AG10803 (cell line): Measurements from ENCODE around the gene SLC41A2.
"Not testable (repeated sequence)": the region's sequence is repeated elsewhere in the genome, so short reads cannot be mapped to it uniquely, and the experiment has no call there.

Experiments
- DNase-seq: peaks from one replicate; pipeline ENCODE4 v3.0.0; 2010; ENCODE audit warnings: low read depth
- H3K4me3 ChIP-seq: 2 replicates; pipeline ENCODE4 v1.5.1; 2011; ENCODE audit warnings: mild to moderate bottlenecking, low read length, control low read depth
- TF ChIP-seq, protein P1 (sequence below): conservative IDR thresholded peaks from 2 replicates; pipeline ENCODE4 v1.5.1; 2011; ENCODE audit warnings: mild to moderate bottlenecking, low read length, control low read depth, inconsistent platforms

Gene SLC41A2

DNA sequence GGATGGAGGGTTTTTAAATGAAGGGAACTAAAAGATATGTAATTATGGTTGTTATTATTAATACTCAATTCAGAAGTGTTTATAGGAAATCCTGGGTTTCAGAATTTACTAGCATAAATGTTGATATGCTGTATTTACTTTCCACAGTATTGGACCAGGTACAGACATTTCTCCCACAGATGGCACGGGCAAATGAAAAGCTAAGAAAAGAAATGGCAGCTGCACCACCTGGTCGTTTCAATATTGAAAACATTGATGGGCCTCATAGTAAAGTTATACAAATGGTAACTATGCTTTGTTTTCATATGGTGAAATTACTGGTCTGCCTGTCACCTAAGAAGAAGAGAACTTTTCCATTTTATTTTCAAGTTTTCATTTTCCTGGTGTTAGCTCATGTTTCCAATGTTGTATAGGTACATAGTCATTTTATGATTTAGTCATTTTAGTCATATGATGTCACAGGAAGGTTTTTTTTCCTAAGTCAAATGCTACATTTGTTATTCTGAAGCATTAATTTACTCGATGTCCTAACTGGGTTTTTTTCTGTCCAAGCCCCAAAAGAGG lies 33.6 kb upstream of the SLC41A2 start:
- no peak for DNase-seq
- TF ChIP-seq, protein P1, sequence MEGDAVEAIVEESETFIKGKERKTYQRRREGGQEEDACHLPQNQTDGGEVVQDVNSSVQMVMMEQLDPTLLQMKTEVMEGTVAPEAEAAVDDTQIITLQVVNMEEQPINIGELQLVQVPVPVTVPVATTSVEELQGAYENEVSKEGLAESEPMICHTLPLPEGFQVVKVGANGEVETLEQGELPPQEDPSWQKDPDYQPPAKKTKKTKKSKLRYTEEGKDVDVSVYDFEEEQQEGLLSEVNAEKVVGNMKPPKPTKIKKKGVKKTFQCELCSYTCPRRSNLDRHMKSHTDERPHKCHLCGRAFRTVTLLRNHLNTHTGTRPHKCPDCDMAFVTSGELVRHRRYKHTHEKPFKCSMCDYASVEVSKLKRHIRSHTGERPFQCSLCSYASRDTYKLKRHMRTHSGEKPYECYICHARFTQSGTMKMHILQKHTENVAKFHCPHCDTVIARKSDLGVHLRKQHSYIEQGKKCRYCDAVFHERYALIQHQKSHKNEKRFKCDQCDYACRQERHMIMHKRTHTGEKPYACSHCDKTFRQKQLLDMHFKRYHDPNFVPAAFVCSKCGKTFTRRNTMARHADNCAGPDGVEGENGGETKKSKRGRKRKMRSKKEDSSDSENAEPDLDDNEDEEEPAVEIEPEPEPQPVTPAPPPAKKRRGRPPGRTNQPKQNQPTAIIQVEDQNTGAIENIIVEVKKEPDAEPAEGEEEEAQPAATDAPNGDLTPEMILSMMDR, result no peak
- no peak overlapping the region for H3K4me3 ChIP-seq

DNA sequence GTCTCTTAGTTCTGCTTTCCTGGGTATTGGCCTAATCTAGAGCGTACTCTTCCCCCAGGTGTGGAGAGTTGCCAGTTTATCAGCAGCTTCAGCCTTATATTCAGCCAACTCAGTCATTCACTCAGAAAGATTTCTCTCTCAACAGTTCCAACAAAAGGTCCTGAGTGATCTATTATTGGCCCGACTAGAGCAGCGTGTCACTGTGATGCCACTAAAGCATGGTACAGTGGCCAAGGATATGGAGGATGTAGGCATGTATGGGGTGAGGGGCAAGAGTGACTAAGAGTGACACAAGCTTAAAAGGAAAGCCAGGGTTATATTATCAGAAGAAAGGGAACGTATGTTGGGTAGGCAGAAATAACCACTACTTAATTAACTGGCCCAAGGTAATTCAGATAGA lies 32.9 kb upstream of the SLC41A2 start:
- H3K4me3 ChIP-seq, result no peak overlapping the region
- DNase-seq, result no peak
- TF ChIP-seq, protein P1, result no peak

DNA sequence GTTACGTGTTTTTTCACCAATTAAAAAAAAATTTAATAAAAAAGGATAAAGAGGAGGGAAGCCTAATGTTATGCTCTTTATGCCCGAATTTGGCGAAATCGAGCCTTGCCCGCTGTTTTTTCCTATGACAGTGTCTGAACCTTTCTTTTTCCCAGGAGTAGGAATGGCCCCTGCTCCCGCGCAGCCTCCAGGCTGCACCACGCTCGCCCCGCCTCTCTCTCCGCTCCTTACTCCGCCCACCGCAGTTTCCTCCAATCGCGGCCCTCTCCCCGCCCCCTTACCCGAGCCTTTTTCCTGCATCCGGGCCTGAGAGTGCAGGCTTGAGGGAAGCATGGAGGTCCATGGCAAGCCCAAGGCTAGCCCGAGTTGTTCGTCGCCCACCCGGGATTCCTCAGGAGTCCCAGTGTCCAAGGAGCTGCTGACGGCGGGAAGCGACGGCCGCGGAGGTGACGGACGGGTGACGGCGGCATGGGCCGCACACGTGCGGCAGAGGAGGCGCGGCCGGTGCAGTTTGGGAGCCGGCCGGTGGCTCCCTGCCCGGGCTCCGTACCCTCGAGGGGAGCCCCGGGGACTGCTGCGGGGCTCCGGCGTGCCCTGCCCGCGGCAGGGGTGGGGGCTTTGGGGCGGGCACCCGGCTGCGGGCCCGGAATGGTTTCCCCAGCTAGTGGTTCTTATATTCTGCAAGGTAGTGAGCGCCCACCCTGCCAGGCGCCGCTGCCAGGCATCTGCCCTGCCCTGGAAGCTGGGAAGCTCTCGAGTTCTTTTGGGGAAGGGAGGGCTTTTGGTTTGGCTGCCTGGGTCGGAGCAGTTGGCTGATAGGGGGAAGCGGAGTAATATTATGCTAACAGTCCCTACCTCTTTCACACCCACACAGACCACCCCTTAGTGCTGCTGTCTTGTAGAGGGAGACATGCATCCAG lies 28.2 kb upstream of the SLC41A2 start, which contains the start of gene NOPCHAP1:
Gene NOPCHAP1 (plus strand): TSS at position 295 of the 920 bp plus-strand sequence. CDS start 37 bp downstream, at position 332.
- peak within 1 kb of the TSS; percentile 84 for H3K4me3 ChIP-seq
- peak; percentile 75 for DNase-seq
- TF ChIP-seq, protein P1, result no peak

DNA sequence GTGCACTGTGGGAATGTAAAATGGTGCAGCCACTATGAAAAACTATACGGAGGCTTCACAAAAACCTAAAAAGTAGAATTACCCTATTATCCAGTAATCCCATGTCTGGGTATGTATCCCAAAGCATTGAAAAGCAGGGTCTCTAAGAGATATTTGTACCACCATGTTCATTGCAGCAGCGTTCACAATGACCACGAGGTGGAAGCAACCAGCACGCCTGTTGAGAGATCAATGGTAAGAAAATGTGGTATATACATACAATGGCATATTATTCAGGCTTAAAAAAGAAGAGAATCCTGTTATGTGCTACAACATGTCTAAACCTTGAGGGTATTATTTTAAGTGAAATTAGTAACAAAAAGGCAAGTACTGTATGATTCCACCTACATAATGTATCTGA lies 27.1 kb upstream of the SLC41A2 start:
- TF ChIP-seq, protein P1, result no peak
- DNase-seq, result no peak
- H3K4me3 ChIP-seq, result no peak overlapping the region

DNA sequence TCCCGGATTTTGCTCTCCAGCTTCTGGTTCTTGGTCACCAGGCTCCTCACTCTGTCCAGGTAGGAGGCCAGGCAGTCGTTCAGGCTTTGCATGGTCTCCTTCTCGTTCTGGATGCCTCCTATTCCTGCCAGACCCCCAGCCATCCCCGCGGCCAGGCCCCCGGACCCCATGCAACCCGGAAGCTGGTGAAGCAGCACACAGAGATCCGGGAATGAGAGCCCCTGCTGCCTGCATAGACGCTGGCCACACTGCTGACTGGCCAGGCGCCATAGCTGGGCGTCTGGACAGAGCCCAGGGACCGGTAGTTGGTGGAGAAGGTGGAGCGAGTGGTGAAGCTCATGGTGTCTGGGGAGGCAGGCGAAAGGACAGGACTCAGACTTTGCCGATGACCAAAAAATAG lies 19.6 kb upstream of the SLC41A2 start:
- not testable (repeated sequence) for DNase-seq, H3K4me3 ChIP-seq

DNA sequence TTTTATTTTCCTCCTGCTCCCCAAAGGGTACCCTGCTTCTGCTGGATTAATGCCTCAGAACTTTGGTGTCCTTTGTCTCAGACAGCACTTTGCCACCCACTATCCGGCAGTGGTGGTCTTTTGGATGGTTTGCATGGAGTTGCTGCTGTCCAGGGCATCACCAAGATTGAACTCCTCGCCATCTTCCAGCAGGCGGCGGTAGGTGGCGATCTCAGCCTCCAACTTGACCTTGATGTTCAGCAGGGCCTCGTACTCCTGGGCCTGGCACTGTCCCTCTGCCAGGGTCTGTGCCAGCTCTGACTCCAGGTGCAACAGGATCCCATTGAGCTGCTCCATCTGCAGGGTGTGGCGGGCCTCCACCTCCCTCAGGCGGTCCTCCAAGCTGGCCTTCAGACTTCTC lies 18.6 kb upstream of the SLC41A2 start:
- no peak overlapping the region for H3K4me3 ChIP-seq
- TF ChIP-seq, protein P1, result no peak
- no peak for DNase-seq

DNA sequence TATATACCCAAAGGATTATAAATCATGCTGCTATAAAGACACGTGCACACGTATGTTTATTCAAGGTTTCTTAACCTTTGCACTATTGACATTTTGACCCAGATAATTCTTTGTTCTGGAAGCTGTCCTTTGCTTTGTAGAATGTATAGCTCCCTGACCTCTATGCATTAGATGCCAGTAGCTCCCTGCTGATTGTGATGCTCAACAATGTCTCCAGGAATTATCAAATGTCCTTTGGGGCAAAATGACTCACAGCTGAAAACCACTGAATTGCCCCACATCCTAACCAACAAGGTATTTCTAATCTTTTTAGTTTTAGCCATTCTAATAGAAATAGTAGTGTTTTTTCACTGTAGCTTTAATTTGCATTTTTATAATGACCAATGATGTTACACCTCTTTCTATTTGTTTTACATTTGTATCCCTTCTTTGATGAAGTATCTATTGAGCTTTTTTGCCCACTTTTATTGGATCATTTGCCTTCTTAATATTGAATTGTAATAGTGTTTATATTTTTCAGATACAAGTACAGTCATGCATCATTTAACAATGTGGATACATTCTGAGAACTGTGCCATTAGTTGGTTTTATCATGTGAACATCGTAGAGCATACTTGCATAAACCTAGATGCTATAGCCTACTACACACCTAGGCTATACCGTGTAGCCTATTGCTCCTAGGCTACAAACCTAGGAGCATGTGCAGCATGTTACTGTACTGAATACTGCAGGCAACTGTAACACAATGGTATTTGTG lies 17.7 kb upstream of the SLC41A2 start:
- peak; percentile 42 for DNase-seq
- no peak overlapping the region for H3K4me3 ChIP-seq
- TF ChIP-seq, protein P1, result no peak
